Inferior parietal cortex (tissue), 1 donor: ENCODE measurements around the gene TMEM218.
"Not testable (repeated sequence)": the region's sequence is repeated elsewhere in the genome, so short reads cannot be mapped to it uniquely, and the experiment has no call there.

Source experiments
- DNase-seq: peaks from one replicate; pipeline ENCODE4 v3.0.0-alpha.2; 2016; ENCODE audit errors: extremely low spot score

TMEM218 gene

DNA sequence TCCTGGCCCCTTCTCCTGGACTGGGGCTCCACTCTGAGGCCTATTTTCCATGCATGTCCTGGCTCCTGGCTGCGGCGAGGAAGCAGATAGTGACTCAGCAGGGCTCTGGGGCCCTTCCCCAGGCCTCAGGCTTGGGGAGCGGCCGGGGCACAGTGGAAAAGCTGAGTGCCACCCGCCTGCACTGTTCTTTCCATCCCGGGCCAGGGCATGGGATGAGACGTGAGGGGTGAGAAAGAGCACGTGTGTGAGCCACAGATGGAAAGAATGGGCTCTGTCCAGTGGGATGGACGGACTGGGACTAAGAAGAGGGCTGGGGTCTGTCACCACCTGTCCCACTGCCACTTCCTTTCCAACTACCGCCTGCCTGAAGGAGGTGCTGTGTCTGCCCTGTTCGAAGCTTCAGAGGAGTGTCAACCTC lies 35.5 kb downstream of the TMEM218 start:
- DNase-seq: no peak

DNA sequence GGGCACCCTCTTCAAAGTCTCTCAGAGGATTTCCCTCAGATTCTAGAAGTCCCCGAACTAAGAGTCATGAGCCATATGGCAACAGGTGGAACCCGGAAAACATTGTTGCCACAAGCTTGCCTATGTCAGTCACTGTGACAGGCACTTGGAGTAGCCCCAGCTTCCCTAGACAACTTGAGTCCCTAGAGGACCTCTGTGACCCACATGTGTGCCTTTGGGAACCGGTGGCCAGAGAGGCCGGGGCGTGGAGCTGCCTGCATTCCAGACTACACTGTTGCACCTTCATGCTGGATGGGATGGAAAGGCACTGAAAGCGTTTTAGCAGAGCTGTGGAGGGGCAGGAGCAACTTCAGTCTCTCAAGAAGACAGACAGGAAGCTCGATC lies 36.2 kb downstream of the TMEM218 start:
- DNase-seq: no peak

DNA sequence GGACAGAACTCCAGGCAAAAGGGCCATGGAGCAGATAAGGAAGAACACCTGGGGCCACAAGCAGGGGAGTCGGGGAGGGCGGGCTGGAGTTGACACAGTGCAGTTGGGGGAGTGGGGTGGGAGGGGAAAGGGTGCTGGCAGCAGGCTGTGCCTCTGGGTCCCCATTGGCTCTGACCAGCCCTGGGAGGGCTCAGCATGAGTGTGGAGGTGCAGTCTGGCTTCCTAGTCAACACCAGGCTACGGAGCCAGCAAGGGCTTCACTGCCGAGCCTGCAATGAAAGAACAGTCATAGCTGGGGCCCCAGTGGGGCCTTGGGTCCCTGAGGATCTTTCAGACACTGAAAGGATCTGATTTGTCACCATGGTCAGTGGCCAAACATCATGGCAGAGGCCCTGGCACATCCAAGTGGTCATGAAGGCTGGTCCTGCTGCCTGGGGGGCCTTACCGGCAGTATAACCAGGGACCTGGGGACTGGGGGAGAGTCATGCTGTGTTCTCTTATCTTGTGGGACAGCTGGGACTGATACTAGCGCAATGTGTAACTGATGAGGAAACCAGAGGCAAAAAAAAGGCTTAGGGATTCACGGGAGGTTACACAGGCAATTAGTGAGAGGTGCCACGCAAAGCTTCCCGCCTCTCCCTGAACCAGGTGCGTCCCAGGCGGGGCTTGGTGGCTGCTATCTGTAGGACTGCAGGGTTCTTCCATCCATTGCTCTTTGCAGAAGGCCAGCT lies 36.8 kb downstream of the TMEM218 start:
- no peak for DNase-seq

DNA sequence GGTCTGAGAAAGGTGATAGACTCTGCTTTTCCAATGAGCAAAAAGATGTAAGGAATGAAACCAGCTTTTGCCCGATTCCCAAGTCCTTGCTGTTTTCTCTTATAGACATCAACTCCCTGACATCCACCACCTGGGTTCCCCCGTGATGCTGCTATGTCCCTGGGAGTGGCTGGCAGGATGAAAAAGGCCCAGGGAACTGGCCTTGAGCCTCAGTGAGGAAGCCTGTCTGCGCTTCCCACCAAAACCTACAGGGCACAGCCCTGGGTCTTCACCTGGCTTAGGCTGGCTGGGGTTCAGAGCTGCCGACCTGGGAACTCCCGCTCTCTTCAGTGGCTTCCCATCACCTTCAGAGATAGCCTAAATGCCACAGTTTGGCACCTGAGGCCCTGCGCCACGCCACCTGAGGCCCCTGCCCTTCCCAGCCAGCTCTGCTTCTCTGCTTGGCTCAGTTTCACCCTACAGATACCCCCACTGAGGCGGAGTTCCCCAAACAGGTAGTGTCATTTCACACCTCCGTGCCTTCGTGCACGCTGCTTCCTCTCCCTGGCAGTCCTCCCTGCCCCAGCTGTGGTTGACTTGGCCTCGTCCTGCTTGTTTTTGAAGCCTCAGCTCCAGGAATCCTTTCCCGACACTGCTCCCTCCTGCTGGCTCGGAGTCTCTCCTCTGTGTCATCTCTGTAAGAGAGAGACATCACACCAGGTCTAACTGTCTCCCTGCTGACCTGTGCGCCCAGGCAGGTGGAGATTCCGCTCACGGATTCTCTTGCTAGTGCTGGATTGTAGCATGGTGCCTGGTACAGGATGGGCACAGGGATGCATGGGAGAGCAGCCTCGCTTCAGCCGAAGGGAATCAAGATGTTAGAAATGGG lies 37.6 kb downstream of the TMEM218 start:
- DNase-seq: no peak

DNA sequence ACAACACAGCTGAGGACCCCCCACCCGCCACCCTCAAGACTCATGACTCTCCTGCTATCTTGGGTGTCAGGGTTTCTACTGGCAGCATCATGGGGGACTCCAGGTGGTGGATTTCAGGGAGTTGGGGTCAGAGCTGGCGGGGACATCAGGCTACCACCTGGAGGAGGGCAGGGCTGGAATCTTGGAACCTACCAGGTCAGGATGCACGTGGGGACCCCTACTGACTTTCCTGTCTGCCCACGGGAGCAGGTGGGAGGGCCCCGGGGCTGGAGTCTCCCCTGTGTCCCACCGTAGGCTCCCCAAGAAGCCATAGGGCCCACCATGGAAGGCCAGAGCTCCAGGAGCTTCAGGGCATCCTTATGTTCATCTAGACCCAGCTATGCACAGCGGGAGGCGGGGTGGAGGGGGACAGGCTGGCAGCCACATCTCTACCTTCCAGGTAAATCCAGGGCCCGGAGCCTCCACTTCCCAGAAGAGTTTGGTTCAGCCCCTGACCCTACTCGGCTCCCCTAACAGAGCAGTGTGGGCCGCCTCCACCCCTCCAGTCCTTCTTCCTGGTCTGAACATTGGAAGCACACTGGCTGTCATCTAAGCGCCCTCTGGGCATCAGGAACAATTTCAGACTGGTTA lies 38.4 kb downstream of the TMEM218 start:
- DNase-seq: no peak

DNA sequence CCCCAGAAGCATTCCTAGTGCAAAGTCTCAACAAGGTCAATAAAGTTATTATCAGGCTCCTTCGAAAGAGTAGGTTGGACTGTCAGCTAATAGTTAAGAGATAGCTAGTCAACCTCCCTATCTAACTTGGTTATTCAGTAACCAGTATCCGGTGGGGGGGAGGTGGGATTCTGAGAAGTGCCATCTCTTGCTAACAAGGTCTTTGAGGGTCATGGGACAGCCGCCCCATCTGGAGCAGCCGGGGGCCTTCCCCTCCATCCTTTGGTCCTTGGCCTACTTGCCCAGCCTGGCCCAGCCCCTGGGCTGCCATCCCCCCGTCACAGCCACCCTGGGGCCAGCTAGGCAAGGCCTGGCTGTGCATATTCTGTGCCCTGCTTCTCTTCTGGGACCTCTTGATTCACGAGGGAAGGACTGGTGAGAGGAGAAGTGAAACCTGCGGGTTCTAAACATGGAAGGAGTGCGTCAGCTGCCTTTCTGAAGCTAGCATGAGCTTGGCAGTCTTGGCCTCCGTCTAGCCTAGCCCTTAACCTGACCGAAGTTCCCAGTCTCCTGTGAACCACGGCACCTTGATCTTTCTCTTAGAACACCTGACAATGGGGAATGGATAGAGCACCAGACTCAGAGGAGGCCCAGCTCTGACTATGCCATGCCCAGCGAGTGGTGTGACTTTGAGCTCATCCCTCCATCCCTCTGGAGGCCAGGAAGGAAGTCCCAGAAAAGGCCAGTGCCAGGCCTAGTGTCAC lies 39.0 kb downstream of the TMEM218 start:
- no peak for DNase-seq

DNA sequence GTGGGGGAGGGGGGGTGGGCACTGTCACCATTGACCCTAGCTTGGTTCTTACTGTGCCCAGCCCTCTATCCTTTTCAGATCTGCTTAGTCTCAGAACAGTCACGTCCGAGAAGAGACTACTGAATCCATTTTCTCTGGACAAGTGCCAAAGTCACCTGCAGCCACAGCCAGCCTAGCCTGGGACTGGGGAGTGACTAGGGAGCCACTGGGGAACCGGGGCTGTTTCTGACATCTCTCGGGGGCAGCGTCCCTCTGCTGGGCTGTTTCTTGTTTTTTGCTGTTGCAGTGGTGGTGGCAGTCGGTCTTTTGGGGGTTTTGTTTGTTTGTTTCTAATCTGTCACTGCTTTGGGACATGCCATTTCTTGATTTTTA lies 39.6 kb downstream of the TMEM218 start:
- no peak for DNase-seq

DNA sequence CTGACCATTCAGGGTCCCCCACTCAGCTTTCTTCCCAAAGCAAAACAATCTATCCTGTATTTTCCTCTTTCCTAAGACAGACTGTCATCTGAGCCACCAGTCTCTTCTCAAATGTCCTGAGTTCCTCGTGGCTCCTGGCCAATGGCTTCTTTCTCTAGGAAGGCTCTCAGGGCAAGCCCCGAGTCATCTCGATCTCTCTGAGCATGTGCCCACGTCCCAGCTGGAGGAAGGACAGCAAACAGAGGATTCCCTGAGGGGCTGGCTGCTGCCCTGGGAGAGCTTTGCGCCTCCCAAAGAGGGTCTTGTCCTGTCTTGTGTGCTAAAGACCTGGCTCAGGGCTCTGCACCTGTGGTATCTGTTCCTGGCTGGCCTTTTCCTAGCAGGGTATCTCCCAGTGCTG lies 40.0 kb downstream of the TMEM218 start:
- DNase-seq: no peak

DNA sequence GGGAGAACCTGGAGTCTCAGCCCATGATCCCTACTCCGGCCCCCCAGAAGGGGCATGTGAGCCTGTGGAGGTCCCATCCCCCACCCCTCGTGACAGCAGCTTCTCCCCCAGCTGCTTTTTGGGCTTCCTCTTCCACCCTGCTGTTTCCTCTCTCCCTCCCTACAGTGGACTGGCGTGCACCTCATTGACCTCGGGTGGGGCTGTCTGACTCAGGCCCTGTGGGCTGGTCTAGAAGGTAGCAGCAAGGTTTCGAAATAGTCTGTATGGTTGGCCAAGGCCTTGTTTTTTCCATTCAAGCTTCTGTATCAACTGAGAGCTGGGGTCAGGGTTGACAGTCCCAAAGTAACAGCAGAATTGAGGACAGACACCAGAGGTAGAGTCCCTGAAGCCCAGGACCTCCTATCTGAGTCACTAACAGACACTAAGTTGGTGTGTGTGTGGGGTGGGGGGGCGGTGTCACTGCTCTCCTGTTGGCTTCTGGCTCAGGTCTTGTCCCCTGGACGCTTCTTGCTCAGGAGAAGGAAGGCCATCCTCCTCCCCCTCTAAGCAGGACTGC lies 40.6 kb downstream of the TMEM218 start:
- DNase-seq: peak; percentile 33

DNA sequence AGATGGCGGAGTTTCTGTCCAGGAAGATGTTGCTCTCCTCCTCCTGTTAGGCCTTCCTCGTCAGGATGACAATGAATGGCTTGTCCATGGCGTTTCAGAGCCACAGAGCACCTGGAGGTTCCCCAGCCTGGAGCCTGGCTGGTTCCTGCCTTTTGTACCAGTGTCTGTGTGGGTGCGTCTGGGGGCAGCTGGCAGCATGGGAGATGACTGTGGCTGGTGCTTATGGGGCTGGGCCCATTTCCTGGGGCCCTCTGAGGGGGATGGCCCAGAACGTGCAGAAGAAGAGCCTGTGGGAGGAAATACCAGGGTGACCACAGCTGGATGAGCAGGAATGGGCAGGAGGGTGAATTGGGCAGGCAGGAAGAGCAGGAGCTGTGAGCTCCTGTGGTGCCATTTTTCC lies 41.6 kb downstream of the TMEM218 start:
- DNase-seq: no peak

DNA sequence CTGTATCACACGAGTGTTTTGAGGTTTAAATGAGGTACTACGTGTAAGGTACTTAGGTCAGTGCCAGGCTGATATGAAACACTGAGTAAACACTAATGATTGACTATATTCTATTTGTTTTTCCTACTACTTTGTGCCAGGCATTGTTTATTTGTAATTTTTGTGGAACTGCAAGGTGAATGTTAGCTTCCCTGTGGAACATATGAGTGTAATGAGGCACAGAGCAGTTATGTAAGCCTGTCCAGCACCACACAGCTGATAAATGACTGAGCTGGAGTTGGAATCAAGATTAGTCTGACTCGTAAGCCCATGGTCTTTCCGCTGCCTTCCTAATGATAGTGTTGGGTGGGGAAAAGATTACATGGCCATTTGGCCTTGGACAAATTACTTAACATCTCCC lies 42.4 kb downstream of the TMEM218 start:
- DNase-seq: no peak

DNA sequence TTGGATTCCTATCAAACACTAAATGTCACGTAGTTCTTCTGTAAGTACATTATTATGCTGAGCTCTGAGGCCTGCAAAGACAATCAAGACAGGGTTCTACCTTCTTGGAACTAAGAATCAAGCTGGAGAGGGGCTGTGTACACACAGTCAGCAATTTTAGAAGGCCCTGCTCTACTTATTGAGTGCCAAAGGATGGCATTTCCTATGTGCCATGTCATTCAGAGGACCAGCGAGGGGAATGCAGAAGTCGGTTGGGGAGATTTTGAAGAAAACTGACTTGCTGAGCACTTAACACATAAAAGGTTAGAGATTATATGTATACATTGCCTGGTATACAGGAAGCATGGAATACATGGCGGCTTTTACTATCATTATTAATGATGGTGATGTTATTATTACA lies 43.1 kb downstream of the TMEM218 start:
- DNase-seq: no peak

DNA sequence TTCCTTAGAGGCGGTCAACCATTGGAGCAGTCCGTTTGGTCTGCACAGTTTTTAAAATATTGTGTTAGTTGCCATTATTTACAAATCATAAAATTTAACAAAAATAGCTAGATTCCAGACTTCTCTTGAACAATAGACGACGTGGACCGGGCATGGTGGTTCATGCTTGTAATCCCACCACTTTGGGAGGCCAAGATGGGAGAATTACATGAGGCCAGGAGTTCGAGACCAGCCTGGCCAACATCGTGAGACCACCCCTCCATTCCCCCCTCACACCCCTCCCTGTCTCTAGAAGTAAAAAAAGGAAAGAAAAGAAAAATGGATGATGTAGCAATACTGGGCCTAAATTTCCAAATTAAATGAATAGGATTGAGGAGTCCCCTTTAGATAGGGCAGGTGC lies 47.4 kb downstream of the TMEM218 start:
- DNase-seq: no peak

DNA sequence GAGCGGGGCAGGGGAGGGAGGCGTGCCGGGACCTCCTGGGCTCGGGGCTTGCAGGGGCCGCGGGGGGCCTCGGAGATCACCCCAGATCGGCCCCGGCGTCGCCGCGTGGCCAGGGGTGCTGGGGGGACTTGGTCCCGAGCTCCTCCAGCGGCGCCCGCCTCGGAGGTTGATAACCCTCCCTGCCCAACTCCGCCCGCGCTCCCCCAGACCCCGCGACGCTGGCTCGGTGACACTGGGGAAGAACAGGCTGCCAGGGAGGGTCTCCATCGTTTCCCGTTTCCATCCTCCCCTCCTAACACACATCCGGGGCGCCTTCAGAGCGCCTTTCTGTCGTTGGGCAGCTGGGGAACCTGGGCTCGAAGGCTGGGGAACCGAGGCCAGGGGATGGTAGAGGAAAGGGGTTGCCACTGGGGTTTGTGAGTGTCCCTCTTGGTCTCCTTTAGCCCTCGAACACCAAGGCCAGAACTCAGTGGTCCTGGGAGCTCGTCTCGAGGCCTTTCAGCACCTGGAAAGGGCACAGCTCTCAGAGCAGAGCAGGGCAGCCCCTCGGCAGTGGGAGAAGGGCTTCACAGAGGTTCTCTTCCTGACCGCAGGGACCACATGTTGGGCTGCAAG lies 47.9 kb downstream of the TMEM218 start:
- DNase-seq: no peak

DNA sequence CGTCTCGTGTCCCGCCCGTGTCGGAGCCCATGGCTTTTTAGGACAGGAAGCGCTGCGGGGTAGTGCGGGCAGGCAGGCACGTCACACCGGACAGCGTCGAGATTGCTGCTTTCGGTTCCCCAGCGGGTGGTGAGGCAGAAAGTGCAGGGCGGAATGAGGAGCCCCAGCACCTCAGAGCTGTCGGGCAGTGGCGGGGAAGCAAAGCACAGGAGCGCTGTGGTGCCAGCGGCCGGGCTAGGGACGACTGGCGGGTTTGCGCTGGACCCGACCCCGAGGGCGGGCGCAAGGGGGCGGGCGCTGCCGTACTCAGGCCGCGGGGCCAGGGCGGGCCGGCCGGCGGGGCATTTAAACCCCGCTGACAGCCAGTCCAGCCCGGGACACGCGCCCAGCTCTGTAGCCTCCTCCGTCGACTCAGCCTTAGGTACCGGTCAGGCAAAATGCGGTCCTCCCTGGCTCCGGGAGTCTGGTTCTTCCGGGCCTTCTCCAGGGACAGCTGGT lies 48.4 kb downstream of the TMEM218 start, which contains the start of gene SLC37A2:
Gene SLC37A2, plus strand, starts transcription at position 375 of the 498 bp plus-strand sequence. Its CDS starts 63 bp downstream, at position 438.
- no peak for DNase-seq

DNA sequence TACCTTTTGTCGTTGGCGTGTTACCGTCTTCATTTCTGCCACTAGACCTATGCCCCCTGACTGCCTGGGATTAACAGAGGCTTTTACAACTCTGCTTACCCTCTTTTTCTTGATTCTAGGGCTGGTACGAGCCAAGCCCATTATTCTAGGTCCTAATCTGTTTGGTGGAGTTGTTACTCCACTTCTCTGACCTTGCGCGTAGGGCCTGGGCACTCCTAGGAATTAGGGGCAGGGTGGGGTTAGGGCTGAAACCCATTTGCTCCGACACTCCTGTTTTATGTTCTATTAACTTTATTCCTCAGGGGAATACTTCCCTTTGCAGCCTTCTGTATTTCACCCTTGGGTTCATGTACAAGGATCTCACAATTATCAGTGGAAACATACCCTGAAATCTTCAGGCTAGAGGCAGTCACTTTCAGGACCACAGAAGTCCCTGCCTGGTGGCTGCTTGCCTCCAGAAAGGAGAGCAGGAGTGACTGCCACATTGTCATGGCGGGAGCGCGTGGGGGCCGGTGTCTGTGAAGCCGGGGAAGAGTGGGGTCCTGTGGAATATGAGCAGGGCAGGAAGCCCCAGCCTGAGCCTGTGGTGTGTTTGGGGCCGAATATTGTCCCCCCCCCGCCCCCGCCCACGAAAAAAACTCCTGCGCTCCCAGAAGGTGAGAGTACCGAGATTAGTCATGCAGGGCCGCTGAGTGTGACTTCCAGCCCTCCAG lies 49.1 kb downstream of the TMEM218 start:
- DNase-seq: no peak

DNA sequence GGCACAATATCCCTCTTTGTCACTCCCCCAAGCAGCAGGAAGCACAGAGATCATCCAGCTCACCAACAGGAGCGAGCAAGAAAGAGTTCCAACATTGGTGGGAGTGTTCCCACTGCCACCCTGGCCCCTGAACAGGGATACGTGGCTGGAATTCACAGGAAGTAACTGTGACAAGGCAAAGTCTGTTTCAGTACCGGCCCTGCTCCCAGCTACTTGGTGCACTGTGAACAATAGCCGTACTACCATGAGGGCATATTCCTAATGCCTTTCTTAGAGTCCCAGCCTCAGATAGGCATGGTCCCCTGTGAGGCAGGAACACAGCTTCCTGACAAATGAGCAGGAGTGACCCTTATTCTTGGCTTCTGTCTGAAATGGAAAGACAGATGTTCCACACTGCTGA lies 50.1 kb downstream of the TMEM218 start:
- no peak for DNase-seq

DNA sequence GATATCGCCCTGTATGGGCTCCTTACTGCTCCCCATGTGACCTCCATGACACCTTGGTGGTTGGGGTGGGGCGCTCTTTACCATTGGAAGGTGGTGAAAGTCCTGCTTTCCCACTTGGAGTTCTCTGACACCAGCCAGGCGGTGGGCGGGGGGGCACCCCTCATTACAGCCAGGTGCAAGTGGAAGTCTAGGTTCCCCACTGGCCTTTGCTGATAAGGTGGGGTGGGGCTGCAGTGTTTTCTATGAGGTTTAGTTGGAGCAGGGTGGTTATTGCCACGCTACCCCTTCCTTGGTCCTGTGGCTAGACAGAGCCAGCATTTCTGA lies 53.8 kb downstream of the TMEM218 start:
- DNase-seq: no peak

DNA sequence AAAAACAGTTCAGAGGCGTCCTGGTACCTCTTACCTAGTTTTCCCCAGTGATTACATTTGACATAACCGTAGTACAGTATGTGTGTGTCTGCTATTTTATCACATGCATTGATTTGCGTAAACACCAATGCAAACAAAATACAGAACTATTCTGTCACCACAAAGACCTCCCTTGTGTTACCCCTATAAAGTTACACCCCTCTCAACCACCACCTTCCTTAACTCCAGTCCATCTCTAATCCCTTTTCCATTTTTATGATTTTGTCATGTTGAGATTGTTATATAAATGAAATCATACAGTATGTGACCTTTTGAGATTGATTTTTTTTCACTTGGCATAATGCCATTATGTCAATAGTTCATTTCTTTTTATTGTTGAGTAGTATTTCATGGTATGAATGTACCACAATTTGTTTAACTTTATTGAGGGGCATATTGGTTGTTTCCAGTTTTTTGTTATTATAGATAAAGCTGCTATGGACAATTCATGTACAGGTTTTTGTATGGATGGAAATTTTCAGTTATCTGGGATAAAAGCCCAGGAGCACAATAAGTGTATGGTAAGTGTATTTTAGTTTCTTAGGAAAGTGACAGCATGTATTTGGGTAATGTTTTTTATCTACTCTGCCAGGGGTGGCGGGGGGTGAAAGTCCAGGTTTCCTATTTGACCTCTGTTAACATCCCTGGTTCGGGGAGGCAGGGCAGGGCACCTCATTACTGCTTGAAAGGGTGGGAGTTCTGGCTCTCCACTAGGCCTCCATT lies 54.3 kb downstream of the TMEM218 start:
- DNase-seq: no peak

DNA sequence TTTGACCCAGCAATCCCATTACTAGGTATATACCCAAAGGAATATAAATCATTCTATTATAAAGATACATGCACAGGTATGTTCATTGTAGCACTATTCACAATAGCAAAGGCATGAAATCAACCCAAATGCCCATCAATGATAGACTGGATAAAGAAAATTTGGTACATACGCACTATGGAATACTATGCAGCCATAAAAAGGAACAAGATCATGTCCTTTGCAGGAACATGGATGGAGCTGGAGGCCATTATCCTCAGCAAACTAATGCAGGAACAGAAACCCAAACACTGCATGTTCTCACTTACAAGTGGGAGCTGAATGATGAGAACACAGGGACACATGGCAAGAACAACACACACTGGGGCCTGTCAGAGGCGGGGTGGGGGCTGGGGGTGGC lies 55.3 kb downstream of the TMEM218 start:
- not testable (repeated sequence) for DNase-seq
